Lower lobe of right lung (tissue), 2 donors: ENCODE results near the gene C12orf60. TPM values are rescaled to one million over a fixed set of nuclear protein-coding genes. Genes with fewer than 3 reads are reported as not detected.

ENCODE experiments used
- ATAC-seq, 2 donors: fragments of 200-7000 bp; cut with Tn5 transposase; one replicate each; pipeline ENCODE4 v1.9.1; 2020 to 2022; ENCODE audit warnings: mild to moderate bottlenecking in 2 of 2, moderate library complexity in 2 of 2
- DNase-seq: peaks from one replicate; pipeline ENCODE4 v3.0.0-alpha.2; 2020
- H3K27ac ChIP-seq: fragments of 200-600 bp; one replicate; pipeline ENCODE4 v1.8.0; 2022
- H3K27me3 ChIP-seq: fragments of 200-600 bp; one replicate; pipeline ENCODE4 v1.8.0; 2022; ENCODE audit warnings: low read depth
- H3K36me3 ChIP-seq: fragments of 200-600 bp; one replicate; pipeline ENCODE4 v1.8.0; 2022; ENCODE audit warnings: mild to moderate bottlenecking
- H3K4me1 ChIP-seq: fragments of 200-600 bp; one replicate; pipeline ENCODE4 v1.8.0; 2022
- H3K4me3 ChIP-seq: fragments of 200-600 bp; one replicate; pipeline ENCODE4 v1.8.0; 2022; ENCODE audit warnings: mild to moderate bottlenecking
- H3K9me3 ChIP-seq: fragments of 200-600 bp; one replicate; pipeline ENCODE4 v1.8.0; 2022
- intact Hi-C: fragments of 100-400 bp; cut with DNase I; formaldehyde crosslinking; loops from one replicate; pipeline ENCODE4 v1.11.0; 2022
- total RNA-seq: library from RNA; stranded (reverse); fragmentation: NEBNext Ultra II Directional; extraction: Animal tissue kit (Norgen Biotek cat#: 25700); gene quantifications from one replicate; pipeline ENCODE4 v1.2.1, GENCODE V29; 2021
- TF ChIP-seq, protein P1 (sequence below): fragments of 200-600 bp; IDR thresholded peaks from one replicate; pipeline ENCODE4 v1.8.0; 2022; ENCODE audit warnings: antibody characterized with exemption, mild to moderate bottlenecking
- donor health status: DM: no; HTN: yes; CAD: no; lungs with severe emphysema.

C12orf60 gene
- total RNA-seq, 1 donor from 2014 or later, result 0.77 TPM

DNA sequence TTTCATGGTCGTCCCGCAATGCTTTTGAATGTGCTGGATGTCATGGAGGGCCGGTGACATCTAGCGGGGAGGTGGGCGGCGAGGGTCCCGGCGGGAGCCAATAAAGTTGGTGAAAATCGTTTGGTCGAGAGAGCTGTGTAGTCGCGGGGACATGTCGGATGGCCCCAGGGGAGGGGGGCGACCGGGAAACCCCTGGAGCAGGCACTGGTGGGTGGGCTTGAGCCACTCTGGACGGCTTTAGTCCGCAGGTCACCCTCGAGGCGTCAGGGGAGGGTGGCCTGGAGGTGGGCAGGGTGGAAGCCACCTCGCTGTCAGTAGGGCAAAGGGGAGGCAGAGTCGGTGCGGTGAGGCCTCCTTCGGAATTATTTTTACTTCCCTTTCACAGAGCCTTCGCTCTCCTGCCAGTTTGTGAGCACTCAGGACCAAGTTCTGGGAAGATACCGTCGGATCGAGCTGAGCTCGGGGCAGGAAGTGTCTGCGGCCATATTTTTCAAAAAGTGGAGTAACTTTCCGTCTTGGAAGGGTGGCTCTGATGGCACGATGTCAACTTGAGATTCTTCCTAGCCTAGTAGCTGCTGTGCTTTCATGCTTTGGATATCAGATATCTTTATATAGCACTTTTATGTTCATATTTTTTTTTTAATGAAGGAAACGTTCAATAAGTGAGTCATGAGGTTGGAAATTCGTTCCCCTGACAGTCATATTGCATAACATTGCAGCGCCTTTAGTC, 28.4 kb upstream of the C12orf60 start:
- DNase-seq, result peak; percentile 69
- intact Hi-C loops, result no loop called here
- Histone ChIP-seq H3K4me1 (peaks cover 23% of the 10 kb centered on the region), H3K27ac (peak overlapping the region; percentile 97), H3K9me3 (no peaks in the 10 kb centered on the region), H3K36me3 (no peaks in the 10 kb centered on the region), H3K4me3 (peak overlapping the region; percentile 75), H3K27me3 (no peaks in the 10 kb centered on the region)
- TF ChIP-seq, protein P1, sequence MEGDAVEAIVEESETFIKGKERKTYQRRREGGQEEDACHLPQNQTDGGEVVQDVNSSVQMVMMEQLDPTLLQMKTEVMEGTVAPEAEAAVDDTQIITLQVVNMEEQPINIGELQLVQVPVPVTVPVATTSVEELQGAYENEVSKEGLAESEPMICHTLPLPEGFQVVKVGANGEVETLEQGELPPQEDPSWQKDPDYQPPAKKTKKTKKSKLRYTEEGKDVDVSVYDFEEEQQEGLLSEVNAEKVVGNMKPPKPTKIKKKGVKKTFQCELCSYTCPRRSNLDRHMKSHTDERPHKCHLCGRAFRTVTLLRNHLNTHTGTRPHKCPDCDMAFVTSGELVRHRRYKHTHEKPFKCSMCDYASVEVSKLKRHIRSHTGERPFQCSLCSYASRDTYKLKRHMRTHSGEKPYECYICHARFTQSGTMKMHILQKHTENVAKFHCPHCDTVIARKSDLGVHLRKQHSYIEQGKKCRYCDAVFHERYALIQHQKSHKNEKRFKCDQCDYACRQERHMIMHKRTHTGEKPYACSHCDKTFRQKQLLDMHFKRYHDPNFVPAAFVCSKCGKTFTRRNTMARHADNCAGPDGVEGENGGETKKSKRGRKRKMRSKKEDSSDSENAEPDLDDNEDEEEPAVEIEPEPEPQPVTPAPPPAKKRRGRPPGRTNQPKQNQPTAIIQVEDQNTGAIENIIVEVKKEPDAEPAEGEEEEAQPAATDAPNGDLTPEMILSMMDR, result no peak
- ATAC-seq, result peak; percentile 40 to 51

GRCh38 chr12:14775636-14775980, 27.9 kb upstream of the C12orf60 start:
- Histone ChIP-seq H3K27me3 (no peaks in the 10 kb centered on the region), H3K27ac (peak overlapping the region; percentile 97), H3K36me3 (no peaks in the 10 kb centered on the region), H3K9me3 (no peaks in the 10 kb centered on the region), H3K4me1 (peaks cover 23% of the 10 kb centered on the region), H3K4me3 (peak overlapping the region; percentile 75)
- intact Hi-C loops, result no loop called here
- DNase-seq (no peak), ATAC-seq (no peak)
- TF ChIP-seq, protein P1, result no peak

DNA sequence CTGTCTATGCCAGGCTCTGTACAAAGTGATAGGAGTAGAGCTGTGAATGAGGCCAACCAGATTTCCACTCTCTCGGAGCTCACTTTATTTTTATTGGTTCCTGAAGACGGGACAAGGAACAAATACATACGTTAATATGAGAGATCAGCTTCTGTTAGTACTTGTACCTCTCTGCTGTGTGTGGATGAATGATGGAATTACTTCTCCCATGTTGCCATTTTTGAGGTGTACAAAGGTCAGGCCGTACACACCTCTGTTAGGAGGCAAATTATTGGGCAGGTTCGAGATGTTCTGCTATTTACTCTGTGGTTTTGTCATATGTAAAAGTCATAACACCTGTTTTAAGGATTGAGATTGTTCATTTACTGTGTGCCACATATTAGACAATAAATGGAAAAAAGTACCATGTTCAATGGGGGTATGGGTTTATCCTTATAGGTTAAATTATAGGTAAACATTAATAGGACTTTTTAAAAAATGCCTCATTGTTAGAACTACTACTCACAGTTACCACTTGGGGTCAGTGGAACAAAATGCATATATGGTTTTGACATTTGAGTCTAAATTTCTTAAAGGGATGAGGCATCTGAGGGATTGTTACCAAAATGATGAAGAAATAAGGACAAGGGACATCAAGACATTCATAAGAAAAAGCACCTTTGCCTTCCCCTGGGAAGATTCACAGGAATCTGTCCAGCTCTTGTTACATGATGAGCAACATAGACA, 27.1 kb upstream of the C12orf60 start:
- no peak for DNase-seq
- TF ChIP-seq, protein P1, result no peak
- peak overlapping the region; percentile 75 for H3K4me3 ChIP-seq

GRCh38 chr12:14777271-14777670, 26.2 kb upstream of the C12orf60 start:
- Histone ChIP-seq H3K4me1 (peaks cover 12% of the 10 kb centered on the region), H3K36me3 (no peaks in the 10 kb centered on the region), H3K4me3 (no peak overlapping the region), H3K27ac (no peak overlapping the region), H3K9me3 (no peaks in the 10 kb centered on the region), H3K27me3 (no peaks in the 10 kb centered on the region)
- ATAC-seq (no peak), DNase-seq (no peak)
- intact Hi-C loops, result no loop called here
- TF ChIP-seq, protein P1, result no peak

More for the DNA sequence above, 27.1 kb upstream of the C12orf60 start:
- no peak for ATAC-seq
- H3K4me1 ChIP-seq, result peaks cover 20% of the 10 kb centered on the region
- no peaks in the 10 kb centered on the region for H3K9me3 ChIP-seq
- H3K36me3 ChIP-seq, result no peaks in the 10 kb centered on the region
- intact Hi-C loops, result no loop called here
- peak overlapping the region; percentile 97 for H3K27ac ChIP-seq
- no peaks in the 10 kb centered on the region for H3K27me3 ChIP-seq

DNA sequence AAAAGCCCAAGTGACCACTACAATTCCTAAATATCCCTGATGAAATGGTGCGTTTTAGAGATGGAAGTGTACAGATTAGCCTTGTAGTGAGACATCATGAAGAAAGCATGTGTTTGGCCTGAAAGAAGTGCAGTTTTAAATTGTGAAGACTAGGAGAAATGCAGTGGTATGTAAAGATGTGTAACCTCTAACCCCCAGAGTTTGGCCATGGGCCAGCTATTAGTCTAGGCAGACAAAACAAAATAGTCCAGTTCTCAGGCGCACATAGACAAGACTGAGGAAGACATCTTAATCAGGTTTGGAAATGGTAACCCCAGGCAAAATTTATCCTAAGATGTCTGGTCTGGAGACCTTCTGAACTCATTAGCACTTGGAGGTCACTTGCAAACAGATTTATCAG, 23.6 kb upstream of the C12orf60 start:
- peaks cover 12% of the 10 kb centered on the region for H3K4me1 ChIP-seq
- no peak overlapping the region for H3K4me3 ChIP-seq
- no peak overlapping the region for H3K27ac ChIP-seq
- peaks cover 10% of the 10 kb centered on the region for H3K36me3 ChIP-seq
- no peaks in the 10 kb centered on the region for H3K27me3 ChIP-seq
- intact Hi-C loops, result no loop called here
- TF ChIP-seq, protein P1, result no peak
- no peak for DNase-seq
- no peak for ATAC-seq
- no peaks in the 10 kb centered on the region for H3K9me3 ChIP-seq
